ENCODE results near the gene SLIT3.

The SLIT3 gene

GRCh38 chr5:169263591-169263990, 37.3 kb downstream of the SLIT3 start:
- no peak for TF ChIP-seq TARDBP (IDR thresholded peaks at IDR 0.05)
- DNase-seq (ENCODE audit: extremely low spot score), result no peak
- ChIA-PET CTCF (no interaction called here), POLR2A (no interaction called here)

- DNase-seq (ENCODE audit: extremely low spot score), result no peak
- TF ChIP-seq NFRKB (IDR thresholded peaks at IDR 0.05), result no peak
- no peak for TF ChIP-seq HDGF (IDR thresholded peaks at IDR 0.05; ENCODE audit: borderline replicate concordance)
- TF ChIP-seq FOXA1 (IDR thresholded peaks at IDR 0.05), result no peak
- TF ChIP-seq ARNT (IDR thresholded peaks at IDR 0.05), result no peak
- no peak for TF ChIP-seq PKNOX1 (IDR thresholded peaks at IDR 0.05)
- no peak for TF ChIP-seq CTBP1 (IDR thresholded peaks at IDR 0.05; ENCODE audit: borderline replicate concordance)
- TF ChIP-seq SP1 (IDR thresholded peaks at IDR 0.05), result no peak
- no peak for TF ChIP-seq BHLHE40 (IDR thresholded peaks at IDR 0.05; ENCODE audit: borderline replicate concordance)
- TF ChIP-seq SUZ12 (IDR thresholded peaks at IDR 0.05), result no peak
- TF ChIP-seq LEF1 (IDR thresholded peaks at IDR 0.05; ENCODE audit: borderline replicate concordance), result no peak
- TF ChIP-seq FOXM1 (IDR thresholded peaks at IDR 0.05; ENCODE audit: borderline replicate concordance), result no peak
- TF ChIP-seq TARDBP (IDR thresholded peaks at IDR 0.05), result no peak
- no peak for TF ChIP-seq ZNF384 (IDR thresholded peaks at IDR 0.05)
- TF ChIP-seq L3MBTL2 (conservative IDR thresholded peaks at IDR 0.05), result no peak
- ChIA-PET POLR2A (no interaction called here), CTCF (no interaction called here)
Measured at GRCh38 chr5:169260896-169261569, 39.9 kb downstream of the SLIT3 start.

- POLR2A ChIA-PET, result no interaction called here
- TF ChIP-seq SUZ12 (IDR thresholded peaks at IDR 0.05) (no peak), FOXM1 (IDR thresholded peaks at IDR 0.05; ENCODE audit: borderline replicate concordance) (no peak), PKNOX1 (IDR thresholded peaks at IDR 0.05) (no peak), LEF1 (IDR thresholded peaks at IDR 0.05; ENCODE audit: borderline replicate concordance) (no peak), FOXK2 (IDR thresholded peaks at IDR 0.05) (no peak)
- DNase-seq (ENCODE audit: extremely low spot score), result no peak
- CTCF ChIA-PET, result no interaction called here
Measured at GRCh38 chr5:169258372-169259000, 42.5 kb downstream of the SLIT3 start.

- DNase-seq (ENCODE audit: extremely low spot score), result no peak
- CTCF ChIA-PET, result no interaction called here
- TF ChIP-seq FOXA1 (IDR thresholded peaks at IDR 0.05) (no peak), ZNF384 (IDR thresholded peaks at IDR 0.05) (no peak), SUZ12 (IDR thresholded peaks at IDR 0.05) (no peak), NFRKB (IDR thresholded peaks at IDR 0.05) (no peak), CTBP1 (IDR thresholded peaks at IDR 0.05; ENCODE audit: borderline replicate concordance) (no peak), TARDBP (IDR thresholded peaks at IDR 0.05) (no peak), ELF4 (IDR thresholded peaks at IDR 0.05) (no peak), FOXM1 (IDR thresholded peaks at IDR 0.05; ENCODE audit: borderline replicate concordance) (no peak), LEF1 (IDR thresholded peaks at IDR 0.05; ENCODE audit: borderline replicate concordance) (no peak), FOXK2 (IDR thresholded peaks at IDR 0.05) (no peak), SP1 (IDR thresholded peaks at IDR 0.05) (no peak), BHLHE40 (IDR thresholded peaks at IDR 0.05; ENCODE audit: borderline replicate concordance) (no peak), L3MBTL2 (conservative IDR thresholded peaks at IDR 0.05) (no peak), PKNOX1 (IDR thresholded peaks at IDR 0.05) (no peak), HDGF (IDR thresholded peaks at IDR 0.05; ENCODE audit: borderline replicate concordance) (no peak)
- POLR2A ChIA-PET, result no interaction called here
Measured at GRCh38 chr5:169256191-169256590, 44.7 kb downstream of the SLIT3 start.

- TF ChIP-seq ELF4 (IDR thresholded peaks at IDR 0.05) (no peak), L3MBTL2 (conservative IDR thresholded peaks at IDR 0.05) (no peak), FOXA1 (IDR thresholded peaks at IDR 0.05) (no peak), SUZ12 (IDR thresholded peaks at IDR 0.05) (no peak), HDGF (IDR thresholded peaks at IDR 0.05; ENCODE audit: borderline replicate concordance) (no peak), CTBP1 (IDR thresholded peaks at IDR 0.05; ENCODE audit: borderline replicate concordance) (no peak), ARNT (IDR thresholded peaks at IDR 0.05) (no peak), TARDBP (IDR thresholded peaks at IDR 0.05) (no peak), FOXM1 (IDR thresholded peaks at IDR 0.05; ENCODE audit: borderline replicate concordance) (no peak), FOXK2 (IDR thresholded peaks at IDR 0.05) (no peak), PKNOX1 (IDR thresholded peaks at IDR 0.05) (no peak), SP1 (IDR thresholded peaks at IDR 0.05) (no peak)
- ChIA-PET CTCF (no interaction called here), POLR2A (no interaction called here)
- DNase-seq (ENCODE audit: extremely low spot score), result no peak
Measured at GRCh38 chr5:169253071-169253470, 47.9 kb downstream of the SLIT3 start.
